ENCODE data around the gene SLC12A8.

DNA sequence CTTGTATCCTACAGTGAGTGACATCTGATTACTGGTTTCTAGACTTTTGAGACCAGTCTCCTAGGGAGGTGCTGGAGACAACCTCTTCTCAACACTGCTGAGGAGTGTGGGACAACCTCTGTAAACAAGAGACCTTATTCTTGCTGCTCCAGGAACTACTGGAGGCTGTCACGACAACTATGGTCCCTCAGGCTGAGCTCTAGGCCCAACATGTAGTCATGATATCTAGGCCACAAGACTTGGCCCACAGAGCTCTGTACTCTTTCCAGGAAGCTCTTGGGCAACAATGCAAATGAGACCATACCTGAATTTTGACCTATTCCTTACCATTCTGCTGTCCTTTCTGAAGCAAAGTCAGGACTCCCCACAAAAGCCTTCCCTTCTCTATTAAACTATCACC, 132.5 kb downstream of the SLC12A8 start:
- TF ChIP-seq, protein P1, sequence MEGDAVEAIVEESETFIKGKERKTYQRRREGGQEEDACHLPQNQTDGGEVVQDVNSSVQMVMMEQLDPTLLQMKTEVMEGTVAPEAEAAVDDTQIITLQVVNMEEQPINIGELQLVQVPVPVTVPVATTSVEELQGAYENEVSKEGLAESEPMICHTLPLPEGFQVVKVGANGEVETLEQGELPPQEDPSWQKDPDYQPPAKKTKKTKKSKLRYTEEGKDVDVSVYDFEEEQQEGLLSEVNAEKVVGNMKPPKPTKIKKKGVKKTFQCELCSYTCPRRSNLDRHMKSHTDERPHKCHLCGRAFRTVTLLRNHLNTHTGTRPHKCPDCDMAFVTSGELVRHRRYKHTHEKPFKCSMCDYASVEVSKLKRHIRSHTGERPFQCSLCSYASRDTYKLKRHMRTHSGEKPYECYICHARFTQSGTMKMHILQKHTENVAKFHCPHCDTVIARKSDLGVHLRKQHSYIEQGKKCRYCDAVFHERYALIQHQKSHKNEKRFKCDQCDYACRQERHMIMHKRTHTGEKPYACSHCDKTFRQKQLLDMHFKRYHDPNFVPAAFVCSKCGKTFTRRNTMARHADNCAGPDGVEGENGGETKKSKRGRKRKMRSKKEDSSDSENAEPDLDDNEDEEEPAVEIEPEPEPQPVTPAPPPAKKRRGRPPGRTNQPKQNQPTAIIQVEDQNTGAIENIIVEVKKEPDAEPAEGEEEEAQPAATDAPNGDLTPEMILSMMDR (IDR thresholded peaks at IDR 0.05) = no peak
- TF ChIP-seq POLR2A (IDR thresholded peaks at IDR 0.05) = no peak
- TF ChIP-seq POLR2AphosphoS5 (IDR thresholded peaks at IDR 0.05) = no peak
- no peak for TF ChIP-seq EP300 (IDR thresholded peaks at IDR 0.05)

Data from stomach (tissue), 4 donors.